GM08714 (cell line): ENCODE results near the gene CHMP1A.

Experiments used
- H3K4me3 ChIP-seq: fragments of 200-500 bp; sonication (Bioruptor generic); 2 replicates; pipeline ENCODE4 v1.5.1; 2014; ENCODE audit warnings: mild to moderate bottlenecking, low read length, inconsistent platforms
- ZNF274 ChIP-seq: IDR thresholded peaks from 2 replicates; pipeline ENCODE4 v1.6.1; 2012; ENCODE audit warnings: mild to moderate bottlenecking, low read depth, low read length

Gene CHMP1A

GRCh38 chr16:89615176-89615575, 42.3 kb downstream of the CHMP1A start:
- no peak overlapping the region for H3K4me3 ChIP-seq
- no peak for TF ChIP-seq ZNF274

- TF ChIP-seq ZNF274, result no peak
- H3K4me3 ChIP-seq, result no peak overlapping the region
These were observed 43.5 kb downstream of the CHMP1A start for GRCh38 chr16:89613954-89614459.

GRCh38 chr16:89613231-89613953, 44.1 kb downstream of the CHMP1A start, which contains the start of gene DPEP1:
TSS of gene DPEP1 (plus strand) at chr16:89613642. CDS start at chr16:89630411, 16,769 bp downstream.
- H3K4me3 ChIP-seq, result no peak within 1 kb of the TSS
- TF ChIP-seq ZNF274, result no peak

DNA sequence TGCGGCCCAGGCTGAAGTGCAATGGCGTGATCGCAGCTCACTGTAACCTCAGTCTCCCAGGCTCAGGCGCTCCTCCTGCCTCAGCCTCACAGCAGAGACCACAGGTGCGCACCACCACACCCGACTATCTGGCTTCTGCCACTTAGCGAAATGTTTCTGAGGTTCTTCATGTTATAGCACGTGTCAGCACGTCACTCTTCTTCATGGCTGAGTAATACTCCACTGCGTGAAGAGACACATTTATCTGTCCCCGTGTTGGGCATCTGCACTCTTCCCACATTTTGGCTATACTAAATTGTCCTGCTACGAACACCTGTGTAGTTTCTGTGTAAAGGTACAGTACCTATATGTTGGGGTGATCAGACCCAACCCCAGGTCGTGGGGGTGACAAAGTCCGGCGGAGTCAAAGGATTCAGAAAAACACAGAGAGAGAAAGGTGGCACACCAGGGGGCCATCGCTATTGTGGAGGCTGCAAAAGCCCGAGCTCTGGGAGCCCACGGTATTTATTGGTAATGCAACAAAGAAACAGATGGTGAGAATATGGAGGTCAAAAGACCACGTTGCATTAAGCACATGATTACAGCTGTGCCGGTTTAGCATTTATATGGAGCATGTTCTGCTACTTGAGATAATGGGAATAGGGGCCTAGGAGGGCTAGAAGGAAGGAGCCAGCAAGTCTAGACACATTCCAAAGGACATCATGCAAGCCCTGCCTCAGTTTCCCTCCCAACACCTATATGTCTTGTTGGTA, 44.9 kb downstream of the CHMP1A start:
- no peak overlapping the region for H3K4me3 ChIP-seq
- no peak for TF ChIP-seq ZNF274

GRCh38 chr16:89610108-89610453, 47.4 kb downstream of the CHMP1A start:
- H3K4me3 ChIP-seq, result no peak overlapping the region
- TF ChIP-seq ZNF274, result no peak

- no peak overlapping the region for H3K4me3 ChIP-seq
- TF ChIP-seq ZNF274, result no peak
These were observed 49.4 kb downstream of the CHMP1A start for GRCh38 chr16:89607937-89608740.

DNA sequence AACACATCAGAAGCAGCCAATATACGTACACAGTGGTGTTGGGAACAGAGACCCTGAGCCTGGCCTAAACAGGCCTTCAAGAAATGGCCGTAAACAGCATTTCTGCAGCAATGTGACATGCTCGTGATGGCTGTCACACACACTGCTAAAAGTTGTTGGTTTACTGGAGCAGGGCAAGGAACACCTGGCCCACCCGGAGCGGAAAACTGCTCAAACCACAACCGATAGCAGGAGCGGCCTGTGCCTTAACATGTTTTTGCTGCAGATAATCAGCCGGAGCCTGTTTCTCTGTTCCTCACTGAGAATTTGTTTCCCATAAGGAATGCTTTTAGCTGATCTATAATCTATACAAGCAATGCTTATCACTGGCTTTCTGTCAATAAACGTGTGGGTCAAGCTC, 50.1 kb downstream of the CHMP1A start:
- no peak for TF ChIP-seq ZNF274
- no peak overlapping the region for H3K4me3 ChIP-seq

GRCh38 chr16:89606006-89606405, 51.5 kb downstream of the CHMP1A start:
- no peak overlapping the region for H3K4me3 ChIP-seq
- no peak for TF ChIP-seq ZNF274

GRCh38 chr16:89605186-89605970, 52.1 kb downstream of the CHMP1A start:
- H3K4me3 ChIP-seq, result no peak overlapping the region
- no peak for TF ChIP-seq ZNF274

- no peak for TF ChIP-seq ZNF274
- no peak overlapping the region for H3K4me3 ChIP-seq
These were observed 52.7 kb downstream of the CHMP1A start for GRCh38 chr16:89604764-89605163.

GRCh38 chr16:89602952-89603590, 54.4 kb downstream of the CHMP1A start:
- H3K4me3 ChIP-seq, result no peak overlapping the region
- TF ChIP-seq ZNF274, result no peak

DNA sequence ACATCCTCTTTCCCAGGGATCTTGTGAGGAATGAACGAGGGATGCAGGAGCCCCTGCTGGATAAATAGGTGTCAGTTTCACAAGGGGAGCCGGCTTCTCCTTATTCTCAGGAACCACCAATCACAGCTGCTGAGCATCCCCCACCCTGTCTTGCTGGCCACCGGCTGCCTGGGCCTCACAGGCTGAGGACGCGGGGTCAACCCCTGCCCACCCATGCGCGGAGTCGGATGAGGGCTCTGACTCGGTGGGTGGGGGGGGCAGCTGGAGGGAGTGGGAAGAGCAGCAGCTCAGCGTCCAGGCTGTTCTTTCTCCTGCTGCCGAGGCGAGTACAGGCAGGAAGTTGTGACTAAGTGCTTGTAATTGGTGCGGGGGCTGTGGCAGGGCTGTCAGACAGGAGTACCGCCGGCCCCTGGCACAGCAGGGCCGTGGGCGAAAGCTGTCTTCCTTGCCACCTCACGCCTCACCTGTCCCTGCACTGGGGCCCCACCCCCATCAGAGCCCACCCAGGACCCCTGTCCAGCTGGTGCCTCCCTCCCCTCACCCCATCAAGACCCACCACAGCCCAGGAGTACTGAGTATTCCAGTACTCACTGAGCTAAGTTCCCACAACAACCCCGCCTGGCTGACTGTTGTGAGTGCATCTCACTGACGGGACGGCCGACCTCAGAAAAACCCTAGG, 55.1 kb downstream of the CHMP1A start:
- no peak overlapping the region for H3K4me3 ChIP-seq
- no peak for TF ChIP-seq ZNF274

DNA sequence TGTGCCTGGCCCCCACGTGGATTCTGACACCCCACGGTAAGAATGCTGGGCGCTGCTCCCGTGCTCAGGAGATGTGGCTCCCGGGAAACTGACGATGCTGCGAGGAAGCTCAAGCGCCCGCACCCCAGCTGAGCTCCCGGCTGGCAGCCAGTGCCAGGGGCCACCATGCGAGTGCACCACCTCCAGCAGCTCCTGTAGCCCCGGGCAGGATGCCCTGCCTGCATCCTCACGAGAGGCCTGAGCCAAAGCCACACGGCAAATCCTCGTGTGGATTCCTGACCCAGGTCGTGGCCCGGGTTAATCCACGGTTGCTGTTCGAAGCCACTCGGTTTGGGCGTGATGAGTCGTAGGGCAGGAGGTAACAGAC, 55.6 kb downstream of the CHMP1A start:
- no peak overlapping the region for H3K4me3 ChIP-seq
- TF ChIP-seq ZNF274, result no peak
